Measurements from ENCODE around the gene PWP2. TPM values are rescaled to one million over a fixed set of nuclear protein-coding genes. Genes with fewer than 3 reads are reported as not detected.

PWP2 gene
- total RNA-seq, 1 experiment from 2014 or later, result 8.2 TPM

DNA sequence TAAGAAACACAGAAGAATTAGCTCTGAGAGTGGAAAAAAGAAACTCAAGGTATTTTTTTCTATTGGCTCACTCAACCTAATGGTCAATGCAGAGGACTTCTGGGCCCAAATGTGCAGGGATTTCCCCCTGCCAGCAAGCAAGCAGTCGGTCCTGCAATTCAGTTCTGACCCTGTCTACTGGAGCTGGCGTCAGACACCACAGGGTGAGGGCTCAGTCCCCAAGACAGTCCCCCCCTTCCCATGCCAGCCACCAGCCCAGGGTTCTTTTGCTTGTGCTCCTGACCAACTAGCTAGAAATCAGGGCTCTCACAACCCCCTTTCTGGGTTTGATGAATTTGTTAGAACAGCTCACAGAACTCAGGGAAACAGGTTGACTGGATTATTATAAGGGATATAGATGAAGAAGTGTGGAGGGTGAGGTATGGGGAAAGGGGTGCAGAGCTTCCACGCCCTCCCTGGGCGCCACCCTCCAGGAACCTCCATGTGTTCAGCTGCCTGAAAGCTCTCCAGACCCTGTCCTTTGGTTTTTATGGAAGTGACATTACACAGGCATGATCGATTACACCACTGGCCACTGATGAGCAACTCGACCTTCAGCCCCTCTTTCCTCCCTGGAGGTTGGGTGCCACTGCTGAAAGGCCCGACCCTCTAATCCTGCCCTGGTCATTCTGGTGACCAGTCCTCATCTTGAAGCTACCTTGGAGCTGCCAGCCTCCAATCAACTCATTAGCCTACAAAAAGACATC, 22.5 kb upstream of the PWP2 start:
- no peaks in the 10 kb centered on the region for H3K79me2 ChIP-seq (ENCODE audit: low read length)
- CTCF ChIA-PET, result no interaction called here
- intact Hi-C loops (cut with micrococcal nuclease), result no loop called here

DNA sequence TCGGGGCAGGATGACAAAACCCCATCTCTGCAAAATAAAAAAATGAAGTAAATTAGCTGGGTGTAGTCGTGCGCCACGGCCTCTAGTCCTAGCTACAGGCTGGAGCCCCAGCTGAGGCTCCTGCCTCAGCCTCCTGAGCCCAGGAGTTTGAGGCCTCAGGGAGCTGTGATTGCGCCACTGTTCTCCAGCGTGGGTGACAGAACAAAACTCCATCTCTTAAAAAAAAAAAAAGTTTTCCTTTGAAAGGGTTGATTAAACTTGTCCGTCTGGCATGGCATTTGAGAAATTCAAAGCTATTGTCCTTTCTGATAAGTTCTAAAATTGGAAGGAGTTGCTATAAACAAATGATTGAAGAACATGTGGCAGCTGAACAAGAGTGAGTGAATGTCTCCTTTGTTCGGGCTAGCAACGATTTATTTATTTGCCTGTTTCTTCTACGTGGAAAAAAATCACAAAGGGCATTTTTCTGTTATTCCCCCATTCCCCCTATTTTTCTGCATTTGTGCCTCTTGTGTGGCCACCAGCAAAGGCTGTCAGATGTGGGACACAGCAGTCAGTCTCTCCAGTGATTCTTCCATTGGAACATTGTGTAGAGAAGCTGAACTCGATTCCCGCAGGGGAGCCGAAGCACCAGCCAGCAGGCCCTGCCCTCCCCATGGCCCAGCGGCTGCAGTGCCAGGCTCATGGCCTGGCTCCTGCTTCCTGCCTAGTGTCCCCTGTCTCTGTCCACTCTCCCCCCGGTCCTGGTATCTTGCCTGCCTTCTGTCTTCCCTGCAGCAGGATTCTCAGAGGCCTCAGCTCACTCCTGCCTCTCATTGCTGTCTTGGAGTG, 21.5 kb upstream of the PWP2 start:
- CTCF ChIA-PET, result no interaction called here
- DNase-seq, result no peak

More for the DNA sequence above, 22.5 kb upstream of the PWP2 start:
- Histone ChIP-seq H3K9me3 (ENCODE audit: low read length) (no peaks in the 10 kb centered on the region), H4K20me1 (ENCODE audit: low read length) (no peaks in the 10 kb centered on the region), H3K36me3 (ENCODE audit: low read depth, low read length) (peaks cover 51% of the 10 kb centered on the region; the same call in 1 of the 2 replicates), H2AFZ (ENCODE audit: low read length) (no peak overlapping the region), H3F3A (ENCODE audit: low read length, unreplicated experiment) (no peaks in the 10 kb centered on the region), H3K4me2 (ENCODE audit: low read length) (no peak overlapping the region), H3K9ac (ENCODE audit: low read length) (no peak overlapping the region), H3K9me2 (replicated peaks; ENCODE audit: low read length) (no peaks in the 10 kb centered on the region), H3K27me3 (ENCODE audit: low read length) (no peaks in the 10 kb centered on the region), H3K27ac (ENCODE audit: low read length) (no peak overlapping the region), H3K4me1 (ENCODE audit: insufficient read depth, low read length) (no peaks in the 10 kb centered on the region), H3K4me3 (ENCODE audit: low read length) (no peak overlapping the region)
- POLR2A ChIA-PET (ENCODE audit: unreplicated experiment), result interaction anchor here (0.7 kb wide), 1 partner anchor 14 kb away, joined by 14 read pairs; no protein-coding TSS in a partner anchor
- TF ChIP-seq EZH2 (IDR thresholded peaks at IDR 0.05; ENCODE audit: low read length, unreplicated experiment) (no peak), EZH2phosphoT487 (IDR thresholded peaks at IDR 0.05; ENCODE audit: borderline replicate concordance, low read length) (no peak)
- TF ChIP-seq, protein P1, sequence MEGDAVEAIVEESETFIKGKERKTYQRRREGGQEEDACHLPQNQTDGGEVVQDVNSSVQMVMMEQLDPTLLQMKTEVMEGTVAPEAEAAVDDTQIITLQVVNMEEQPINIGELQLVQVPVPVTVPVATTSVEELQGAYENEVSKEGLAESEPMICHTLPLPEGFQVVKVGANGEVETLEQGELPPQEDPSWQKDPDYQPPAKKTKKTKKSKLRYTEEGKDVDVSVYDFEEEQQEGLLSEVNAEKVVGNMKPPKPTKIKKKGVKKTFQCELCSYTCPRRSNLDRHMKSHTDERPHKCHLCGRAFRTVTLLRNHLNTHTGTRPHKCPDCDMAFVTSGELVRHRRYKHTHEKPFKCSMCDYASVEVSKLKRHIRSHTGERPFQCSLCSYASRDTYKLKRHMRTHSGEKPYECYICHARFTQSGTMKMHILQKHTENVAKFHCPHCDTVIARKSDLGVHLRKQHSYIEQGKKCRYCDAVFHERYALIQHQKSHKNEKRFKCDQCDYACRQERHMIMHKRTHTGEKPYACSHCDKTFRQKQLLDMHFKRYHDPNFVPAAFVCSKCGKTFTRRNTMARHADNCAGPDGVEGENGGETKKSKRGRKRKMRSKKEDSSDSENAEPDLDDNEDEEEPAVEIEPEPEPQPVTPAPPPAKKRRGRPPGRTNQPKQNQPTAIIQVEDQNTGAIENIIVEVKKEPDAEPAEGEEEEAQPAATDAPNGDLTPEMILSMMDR (conservative IDR thresholded peaks at IDR 0.05; ENCODE audit: low read depth, low read length), result no peak
- ATAC-seq (no peak), DNase-seq (no peak)
- no TSS peak for BruUV-seq (replicated peaks)

More for the DNA sequence above, 21.5 kb upstream of the PWP2 start:
- no peaks in the 10 kb centered on the region for H3K9me2 ChIP-seq (replicated peaks; ENCODE audit: low read length)
- no peaks in the 10 kb centered on the region for H4K20me1 ChIP-seq (ENCODE audit: low read length)
- no peak overlapping the region for H3K4me3 ChIP-seq (ENCODE audit: low read length)
- H2AFZ ChIP-seq (ENCODE audit: low read length), result no peak overlapping the region
- H3F3A ChIP-seq (ENCODE audit: low read length, unreplicated experiment), result no peaks in the 10 kb centered on the region
- no peaks in the 10 kb centered on the region for H3K79me2 ChIP-seq (ENCODE audit: low read length)
- no peak for TF ChIP-seq EZH2 (IDR thresholded peaks at IDR 0.05; ENCODE audit: low read length, unreplicated experiment)
- no peak for TF ChIP-seq EZH2phosphoT487 (IDR thresholded peaks at IDR 0.05; ENCODE audit: borderline replicate concordance, low read length)
- TF ChIP-seq, protein P1 (conservative IDR thresholded peaks at IDR 0.05; ENCODE audit: low read depth, low read length), result no peak
- H3K27me3 ChIP-seq (ENCODE audit: low read length), result no peaks in the 10 kb centered on the region
- no peak overlapping the region for H3K4me2 ChIP-seq (ENCODE audit: low read length)
- no peaks in the 10 kb centered on the region for H3K9me3 ChIP-seq (ENCODE audit: low read length)
- intact Hi-C loops (cut with micrococcal nuclease), result no loop called here
- peaks cover 48% of the 10 kb centered on the region; the same call in 1 of the 2 replicates for H3K36me3 ChIP-seq (ENCODE audit: low read depth, low read length)
- ATAC-seq, result no peak
- no peak overlapping the region for H3K27ac ChIP-seq (ENCODE audit: low read length)
- POLR2A ChIA-PET (ENCODE audit: unreplicated experiment), result interaction anchor here (0.7 kb wide), 1 partner anchor 15 kb away, joined by 14 read pairs; no protein-coding TSS in a partner anchor
- H3K9ac ChIP-seq (ENCODE audit: low read length), result no peak overlapping the region
- no TSS peak for BruUV-seq (replicated peaks)
- no peaks in the 10 kb centered on the region for H3K4me1 ChIP-seq (ENCODE audit: insufficient read depth, low read length)
